Left kidney (tissue), 2 donors: ENCODE measurements around the gene PTTG1IP. TPM values are rescaled to one million over a fixed set of nuclear protein-coding genes. Genes with fewer than 3 reads are reported as not detected.

ENCODE experiments used
- DNase-seq: peaks from one replicate; pipeline ENCODE4 v3.0.0-alpha.2; 2013
- polyA plus RNA-seq: library from polyadenylated mRNA; unstranded; fragments of 120-200 nt; gene quantifications from one replicate; pipeline ENCODE4 v1.2.1, GENCODE V29; 2013; ENCODE audit not compliant: insufficient read length

The PTTG1IP gene
- polyA plus RNA-seq, 1 donor: 298 TPM

DNA sequence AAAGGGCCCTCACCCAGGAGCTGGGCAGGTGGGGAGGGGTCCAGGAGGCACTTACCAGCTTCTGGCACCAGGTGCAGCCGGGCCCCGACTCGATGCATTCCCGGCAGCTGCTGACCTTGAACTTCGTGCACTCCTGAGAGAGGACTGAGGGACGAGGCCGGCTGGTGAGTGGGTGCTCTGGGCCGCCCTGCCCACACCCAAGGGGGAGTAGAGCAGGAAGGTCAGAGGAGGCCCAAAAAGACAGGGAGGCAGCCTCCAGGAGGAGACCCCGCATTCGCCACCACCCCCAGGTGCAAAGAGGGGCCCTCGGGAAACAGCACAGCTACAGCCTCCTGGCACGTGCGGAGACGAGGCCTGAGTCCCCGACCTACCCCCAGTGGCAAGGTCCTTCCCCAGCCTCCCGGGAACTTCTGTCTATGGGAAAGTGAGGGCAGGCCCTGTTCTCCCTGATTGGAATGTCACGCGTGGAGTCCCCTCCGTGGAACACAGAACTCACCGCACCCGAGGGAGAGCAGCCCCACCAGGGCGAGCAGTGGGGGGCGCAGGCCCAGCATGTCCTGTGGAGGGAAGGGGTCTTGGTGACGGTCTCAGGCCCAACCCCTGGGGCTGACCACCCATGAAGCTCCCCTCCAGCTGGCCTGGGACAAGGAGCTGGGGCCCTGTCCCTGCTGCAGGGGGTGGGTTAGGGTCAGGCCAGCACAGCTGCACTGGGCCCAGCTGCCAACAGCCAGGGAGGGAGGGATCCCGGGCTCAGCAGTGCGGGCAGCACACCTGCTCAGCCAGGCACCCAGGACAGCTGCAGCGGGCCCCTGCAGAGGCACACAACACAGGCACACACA, 37.0 kb upstream of the PTTG1IP start:
- no peak for DNase-seq

DNA sequence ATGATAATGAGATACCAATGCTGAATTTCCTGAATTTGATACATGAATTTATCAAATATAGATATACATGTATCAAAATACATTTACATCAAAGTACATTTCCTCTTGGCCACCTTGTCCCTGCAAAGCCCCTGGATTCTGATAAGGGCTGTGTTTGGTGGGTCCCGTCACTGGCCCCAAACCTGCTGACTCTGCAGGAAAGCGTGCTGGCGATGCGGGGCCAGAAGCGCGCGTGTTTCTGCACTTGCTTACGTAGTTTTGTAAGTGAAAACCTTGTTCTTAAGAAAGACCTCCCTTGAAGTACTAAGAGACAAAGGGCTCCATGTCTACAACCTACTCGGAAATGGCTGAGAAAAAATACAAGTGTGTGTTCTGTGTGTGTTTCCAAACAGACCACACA, 36.2 kb upstream of the PTTG1IP start:
- DNase-seq: no peak

DNA sequence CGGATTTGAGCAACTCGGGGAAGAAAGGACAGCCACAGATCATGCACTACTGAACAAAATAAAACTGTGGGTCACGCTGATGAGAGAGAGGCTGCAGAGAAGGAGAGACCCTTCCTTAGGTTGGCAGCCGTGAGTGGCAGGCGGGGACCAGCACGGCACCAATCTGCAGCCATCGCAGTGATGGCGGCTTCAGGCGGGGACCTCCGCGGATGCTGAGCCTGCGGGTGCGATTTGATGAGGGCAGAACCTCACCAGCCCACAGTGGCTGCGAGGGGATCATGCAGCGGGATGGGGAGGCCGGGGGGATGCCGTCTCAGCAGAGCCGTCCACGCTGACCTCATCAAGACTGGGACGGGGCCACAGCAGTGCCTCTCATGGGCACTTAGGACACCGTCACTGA, 35.4 kb upstream of the PTTG1IP start:
- DNase-seq: no peak

DNA sequence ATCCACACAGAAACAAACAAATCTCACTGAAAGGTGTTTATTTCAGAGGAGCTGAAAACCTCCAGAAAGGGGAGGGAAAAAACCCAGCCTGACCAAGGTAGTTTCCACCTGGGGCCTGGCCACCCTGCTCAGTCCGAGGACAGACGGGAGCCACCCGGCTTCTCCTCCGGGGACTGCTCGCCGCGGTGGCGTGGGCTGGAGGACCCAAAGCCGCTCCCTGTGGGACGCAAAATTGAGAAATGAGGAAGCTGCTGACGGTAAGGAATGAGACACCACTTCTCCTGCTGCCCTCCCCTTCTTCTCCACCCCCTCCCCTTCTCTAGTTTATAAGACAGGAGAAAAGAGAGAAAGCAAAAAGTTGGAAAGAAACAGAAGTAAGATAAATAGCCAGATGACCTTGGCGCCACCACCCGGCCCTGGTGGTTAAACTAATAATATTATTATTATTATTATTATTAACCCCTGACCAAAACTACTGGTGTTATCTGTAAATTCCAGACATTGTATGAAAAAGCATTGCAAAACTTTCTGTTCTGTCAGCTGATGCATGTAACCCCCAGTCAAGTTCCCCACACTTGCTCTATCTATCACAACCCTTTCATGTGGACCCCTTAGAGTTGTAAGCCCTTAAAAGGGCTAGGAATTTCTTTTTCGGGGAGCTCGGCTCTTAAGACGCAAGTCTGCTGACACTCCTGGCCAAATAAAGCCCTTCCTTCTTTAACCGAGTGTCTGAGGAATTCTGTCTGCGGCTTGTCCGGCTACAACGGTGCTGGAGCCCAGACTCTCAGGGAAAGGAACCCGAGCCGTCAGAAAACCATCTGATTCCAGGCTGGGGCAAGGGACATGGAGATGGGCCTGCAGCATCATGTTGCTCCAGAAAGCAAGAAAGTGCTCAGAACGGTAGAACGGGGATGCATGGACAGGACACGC, 34.7 kb upstream of the PTTG1IP start:
- DNase-seq: no peak

GRCh38 chr21:44907225-44907965, 33.9 kb upstream of the PTTG1IP start:
- no peak for DNase-seq

- DNase-seq: no peak
Observed at GRCh38 chr21:44905728-44906090, 32.2 kb upstream of the PTTG1IP start.

DNA sequence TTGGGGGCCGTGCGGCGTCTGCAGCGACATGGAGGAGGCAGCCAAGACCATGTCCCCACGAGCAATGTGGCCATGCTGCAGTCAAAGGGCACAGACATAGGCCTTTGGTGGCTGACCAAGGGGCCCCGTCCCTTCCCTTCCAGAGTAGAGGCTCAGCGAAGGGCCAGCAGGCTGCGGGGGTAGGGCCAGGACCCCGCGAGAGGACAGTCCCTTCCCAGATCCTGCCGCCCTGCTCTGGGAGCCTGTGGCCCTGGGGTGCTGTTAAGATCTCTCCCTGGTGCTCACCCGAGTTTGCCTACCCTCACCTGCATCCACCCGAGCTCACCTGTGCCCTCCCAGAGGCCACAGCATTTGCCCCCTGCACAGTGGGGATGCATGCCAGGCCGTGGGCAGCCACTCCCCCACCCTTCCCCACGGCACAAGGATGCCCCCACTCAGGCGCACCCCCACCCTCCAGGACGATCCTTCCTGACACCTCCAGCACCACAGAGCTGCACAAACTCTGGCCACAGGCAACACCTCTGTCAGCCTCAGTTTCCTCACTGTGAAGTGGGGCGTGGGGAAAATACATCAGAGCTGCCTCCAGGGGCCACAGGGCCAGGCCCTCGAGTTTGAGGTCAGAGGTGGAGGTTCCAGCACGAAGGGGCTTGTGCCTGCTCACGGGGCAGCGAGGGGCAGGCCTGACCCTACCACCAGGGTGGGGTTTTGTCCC, 31.7 kb upstream of the PTTG1IP start:
- no peak for DNase-seq

DNA sequence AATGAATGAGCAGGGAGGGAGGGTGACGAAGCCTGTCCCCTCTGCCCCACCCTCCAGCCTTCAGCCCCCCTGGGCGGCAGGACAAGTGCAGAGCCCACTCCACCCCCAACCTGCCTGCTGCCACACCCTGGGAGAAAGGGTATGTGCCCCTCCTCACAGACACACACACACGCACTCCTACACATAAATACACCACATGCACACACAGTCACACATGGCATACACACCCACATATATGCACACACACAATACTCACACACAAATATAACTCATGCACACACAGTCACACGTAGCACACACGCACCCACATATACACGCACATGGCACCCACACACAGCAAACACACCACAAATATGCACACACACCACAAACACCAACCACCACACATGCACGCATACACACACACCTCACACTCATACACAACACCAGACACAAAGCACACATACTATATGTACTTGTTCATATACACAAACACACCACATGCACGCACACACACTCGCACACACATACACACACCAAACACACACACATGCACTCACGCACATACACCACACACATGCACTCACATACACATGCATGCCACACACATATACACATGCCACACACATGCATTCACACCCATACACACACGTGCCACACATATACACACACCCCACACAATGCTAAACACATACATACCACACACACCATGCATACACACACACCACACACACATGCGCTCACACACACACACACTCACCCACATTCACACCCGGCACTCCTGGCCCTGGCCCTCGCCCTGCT, 30.8 kb upstream of the PTTG1IP start:
- DNase-seq: no peak

- DNase-seq: no peak
Observed at GRCh38 chr21:44903689-44904088, 30.2 kb upstream of the PTTG1IP start.

DNA sequence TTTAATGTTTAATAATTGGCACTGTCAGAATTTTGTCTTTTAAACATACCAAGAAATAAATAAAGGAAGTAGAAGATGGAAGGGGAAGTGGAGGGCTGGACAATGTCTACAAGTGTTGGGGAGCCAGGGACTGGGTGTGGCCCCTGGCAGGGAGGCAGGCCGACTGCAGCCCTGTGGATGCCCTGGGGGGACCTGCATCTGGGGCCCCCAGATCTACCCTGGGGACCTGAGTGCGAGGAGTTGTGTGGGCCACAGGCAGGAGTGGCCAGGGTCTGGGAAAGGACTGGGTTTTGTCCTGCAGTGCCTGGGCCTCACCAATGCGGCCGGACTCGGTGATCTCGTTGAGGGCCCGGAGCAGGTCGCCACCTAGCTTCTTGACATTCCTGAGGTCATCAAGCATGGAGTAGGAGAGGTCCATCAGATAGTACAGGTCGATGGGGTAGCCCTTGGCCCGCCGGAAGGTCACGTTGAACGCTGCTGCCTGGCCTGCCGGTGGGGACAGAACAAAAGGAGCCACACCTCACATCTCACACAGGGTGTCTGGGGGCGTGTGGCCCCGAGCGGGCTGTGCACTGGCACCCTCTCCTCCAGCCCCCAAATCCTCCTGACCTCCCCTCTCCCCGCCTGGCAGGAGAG, 29.7 kb upstream of the PTTG1IP start:
- no peak for DNase-seq

GRCh38 chr21:44902268-44903049, 29.0 kb upstream of the PTTG1IP start:
- no peak for DNase-seq

GRCh38 chr21:44901391-44902074, 28.0 kb upstream of the PTTG1IP start:
- DNase-seq: no peak

GRCh38 chr21:44900559-44901251, 27.2 kb upstream of the PTTG1IP start:
- no peak for DNase-seq

GRCh38 chr21:44899768-44900558, 26.5 kb upstream of the PTTG1IP start:
- DNase-seq: no peak

DNA sequence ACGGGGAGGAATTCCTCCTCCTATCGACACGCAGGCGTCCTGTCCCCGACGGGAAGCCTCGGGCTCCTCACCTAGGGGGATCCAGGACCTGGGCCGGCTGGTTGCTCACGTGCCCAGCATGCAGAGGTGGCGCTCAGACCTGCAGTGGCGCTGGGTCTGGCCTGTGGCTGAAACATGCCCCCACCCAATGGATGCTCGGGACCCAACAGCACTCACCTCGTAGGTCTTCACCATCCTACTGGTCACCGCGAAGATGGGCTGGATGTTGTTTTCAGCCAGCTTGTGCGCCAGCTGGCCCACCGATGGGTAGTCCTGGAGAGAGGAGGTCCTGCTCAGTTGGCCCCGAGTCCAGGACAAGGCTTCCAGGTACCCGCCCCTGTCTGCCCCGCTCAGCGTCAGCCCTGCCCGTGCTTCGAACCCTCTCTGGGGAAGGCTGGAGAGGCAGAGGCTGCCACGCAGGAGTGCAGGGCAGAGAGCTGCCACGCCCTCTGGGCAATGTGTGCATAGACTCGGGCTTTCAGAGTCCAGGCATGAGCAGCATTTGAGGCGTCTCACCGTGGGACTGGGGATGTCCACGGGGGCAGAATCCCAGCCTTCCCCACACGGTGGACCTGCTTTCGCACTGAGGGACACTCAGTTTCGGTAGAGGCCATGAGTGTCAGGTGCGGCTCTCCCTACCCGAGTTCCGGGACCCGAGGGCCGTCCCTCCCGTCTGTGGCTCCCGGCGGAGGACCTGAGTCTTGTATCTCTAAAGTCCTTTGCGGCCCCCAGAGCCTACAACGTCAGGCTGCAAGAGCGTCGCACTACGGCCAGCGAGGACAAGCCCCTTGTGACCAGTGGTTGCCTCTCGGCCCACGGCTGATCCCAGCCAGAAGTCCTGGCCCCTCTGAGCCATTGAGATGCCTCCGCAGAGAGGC, 25.6 kb upstream of the PTTG1IP start:
- DNase-seq: no peak

GRCh38 chr21:44898011-44898488, 24.6 kb upstream of the PTTG1IP start:
- no peak for DNase-seq
